Neural cell (in vitro differentiated cells): Measurements from ENCODE around the gene E4F1.

Source experiments
- EP300 ChIP-seq: fragments of 450-650 bp; conservative IDR thresholded peaks from 2 replicates; pipeline ENCODE4 v1.6.1; 2014; ENCODE audit warnings: antibody characterized with exemption, mild to moderate bottlenecking, moderate library complexity; ENCODE audit not compliant: poor library complexity, severe bottlenecking
- EZH2 ChIP-seq: fragments of 200-600, 300-800 bp; shearing (Covaris generic), sonication (generic); IDR thresholded peaks from 2 replicates; pipeline ENCODE4 v1.6.1; 2014; ENCODE audit warnings: antibody characterized with exemption, low read length, borderline replicate concordance, mild to moderate bottlenecking; ENCODE audit not compliant: insufficient read depth, poor library complexity, severe bottlenecking
- RAD21 ChIP-seq: fragments of 450-650 bp; conservative IDR thresholded peaks from 2 replicates; pipeline ENCODE4 v1.6.1; 2014; ENCODE audit warnings: antibody characterized with exemption, mild to moderate bottlenecking, moderate library complexity
- TF ChIP-seq, protein P1 (sequence below): fragments of 450-650 bp; IDR thresholded peaks from 2 replicates; pipeline ENCODE4 v1.5.1; 2014; ENCODE audit warnings: antibody characterized with exemption, mild to moderate bottlenecking, moderate library complexity; ENCODE audit not compliant: poor library complexity, severe bottlenecking

GRCh38 chr16:2180461-2180860 lies 42.9 kb upstream of the E4F1 start:
- TF ChIP-seq RAD21 (no peak), EP300 (no peak), EZH2 (no peak)
- TF ChIP-seq, protein P1, sequence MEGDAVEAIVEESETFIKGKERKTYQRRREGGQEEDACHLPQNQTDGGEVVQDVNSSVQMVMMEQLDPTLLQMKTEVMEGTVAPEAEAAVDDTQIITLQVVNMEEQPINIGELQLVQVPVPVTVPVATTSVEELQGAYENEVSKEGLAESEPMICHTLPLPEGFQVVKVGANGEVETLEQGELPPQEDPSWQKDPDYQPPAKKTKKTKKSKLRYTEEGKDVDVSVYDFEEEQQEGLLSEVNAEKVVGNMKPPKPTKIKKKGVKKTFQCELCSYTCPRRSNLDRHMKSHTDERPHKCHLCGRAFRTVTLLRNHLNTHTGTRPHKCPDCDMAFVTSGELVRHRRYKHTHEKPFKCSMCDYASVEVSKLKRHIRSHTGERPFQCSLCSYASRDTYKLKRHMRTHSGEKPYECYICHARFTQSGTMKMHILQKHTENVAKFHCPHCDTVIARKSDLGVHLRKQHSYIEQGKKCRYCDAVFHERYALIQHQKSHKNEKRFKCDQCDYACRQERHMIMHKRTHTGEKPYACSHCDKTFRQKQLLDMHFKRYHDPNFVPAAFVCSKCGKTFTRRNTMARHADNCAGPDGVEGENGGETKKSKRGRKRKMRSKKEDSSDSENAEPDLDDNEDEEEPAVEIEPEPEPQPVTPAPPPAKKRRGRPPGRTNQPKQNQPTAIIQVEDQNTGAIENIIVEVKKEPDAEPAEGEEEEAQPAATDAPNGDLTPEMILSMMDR = no peak
